HCT116 (cell line): Measurements from ENCODE around the gene PLEKHA5. TPM values are rescaled to one million over a fixed set of nuclear protein-coding genes. Genes with fewer than 3 reads are reported as not detected.

Experiments used
- ATAC-seq: fragments of 200-7000 bp; cut with Tn5 transposase; 2 replicates; pipeline ENCODE4 v1.9.1; 2020; ENCODE audit warnings: mild to moderate bottlenecking, moderate library complexity
- BruUV-seq: library from RNA; stranded (reverse); fragments of 400-500 nt; replicated peaks from 2 replicates; lab custom pipeline; 2021; lab: Mats Ljungman, UMichigan
- CTCF ChIA-PET: fragments of 300-600 bp; sonication (Branson Sonifier 250); formaldehyde crosslinking; loops from one replicate; lab custom pipeline; 2021; ENCODE audit warnings: antibody characterized with exemption; lab: Charles Lee
- POLR2A ChIA-PET: fragments of 300-600, 350-600 bp; sonication (Branson Sonifier 250); formaldehyde crosslinking; loops from one replicate; lab custom pipeline; 2021; ENCODE audit warnings: antibody characterized with exemption; lab: Charles Lee
- RAD21 ChIA-PET, 2 experiments: fragments of 300-600 bp; sonication (Branson Sonifier 250); formaldehyde crosslinking; loops; one replicate each; lab custom pipeline; 2023; ENCODE audit warnings: low total read pairs in 2 of 2; ENCODE audit not compliant: uncharacterized antibody in 2 of 2, unreplicated experiment in 2 of 2, low non-redundant PET in 1 of 2; lab: Charles Lee
- DNase-seq: peaks from one replicate; pipeline ENCODE4 v3.0.0-alpha.2; 2010; ENCODE audit warnings: low read depth, low spot score
- H2AFZ ChIP-seq: fragments of 200-600 bp; shearing (Covaris generic), sonication (generic); 2 replicates; pipeline ENCODE4 v1.6.1; 2017; ENCODE audit warnings: low read depth, mixed run types, mixed read lengths, antibody characterized with exemption, low read length; ENCODE audit not compliant: poor library complexity, severe bottlenecking
- H3K27ac ChIP-seq: 2 replicates; pipeline ENCODE4 v1.5.1; 2012; ENCODE audit warnings: low read depth, low read length
- H3K27me3 ChIP-seq: fragments of 200-600 bp; sonication (generic); 2 replicates; pipeline ENCODE4 v1.6.1; 2016; ENCODE audit warnings: mixed run types, low read length, mixed read lengths; ENCODE audit not compliant: insufficient read depth
- H3K36me3 ChIP-seq, 2 experiments: fragments of 200-500 bp in 1 of 2; fragments of 200-600 bp in 1 of 2; sonication (Bioruptor generic) in 1 of 2; sonication (generic) in 1 of 2; 2 replicates each; pipeline versions ENCODE4 v1.5.1 to v1.6.1; 2014 to 2016; ENCODE audit warnings: low read length in 2 of 2, inconsistent platforms in 1 of 2, mixed read lengths in 1 of 2, mixed run types in 1 of 2; ENCODE audit not compliant: insufficient read depth in 2 of 2, control insufficient read depth in 1 of 2
- H3K4me1 ChIP-seq, 2 experiments: fragments of 200-600 bp in 1 of 2; sonication (generic) in 1 of 2; 2 replicates each; pipeline versions ENCODE4 v1.5.1 to v1.6.1; 2012 to 2017; ENCODE audit warnings: low read length in 2 of 2, inconsistent platforms in 1 of 2, mild to moderate bottlenecking in 1 of 2, mixed read lengths in 1 of 2, mixed run types in 1 of 2, moderate library complexity in 1 of 2; ENCODE audit not compliant: insufficient read depth in 2 of 2, control insufficient read depth in 1 of 2
- H3K4me2 ChIP-seq: fragments of 200-600 bp; sonication (generic); 2 replicates; pipeline ENCODE4 v1.6.1; 2017; ENCODE audit warnings: mixed run types, low read length, mixed read lengths
- H3K4me3 ChIP-seq, 2 experiments: fragments of 200-600 bp in 1 of 2; sonication (generic) in 1 of 2; replicated peaks in 1 of 2; 2 replicates each; pipeline ENCODE4 v1.5.1; 2011 to 2016; ENCODE audit warnings: low read length in 2 of 2, control low read depth in 1 of 2, low read depth in 1 of 2, mild to moderate bottlenecking in 1 of 2, mixed read lengths in 1 of 2, mixed run types in 1 of 2
- H3K79me2 ChIP-seq: fragments of 200-600 bp; sonication (generic); 2 replicates; pipeline ENCODE4 v1.6.1; 2017; ENCODE audit warnings: mild to moderate bottlenecking, mixed run types, low read length, moderate library complexity, mixed read lengths; ENCODE audit not compliant: insufficient read depth
- H3K9ac ChIP-seq: fragments of 200-600 bp; sonication (generic); 2 replicates; pipeline ENCODE4 v1.6.1; 2016; ENCODE audit warnings: low read length, mixed read lengths
- H3K9me2 ChIP-seq: fragments of 200-600 bp; sonication (generic), shearing (Covaris generic); 2 replicates; pipeline ENCODE4 v1.6.1; 2017; ENCODE audit warnings: mixed run types, mild to moderate bottlenecking, moderate library complexity; ENCODE audit not compliant: insufficient read depth
- H3K9me3 ChIP-seq, 2 experiments: fragments of 200-500 bp in 1 of 2; fragments of 200-600 bp in 1 of 2; sonication (Bioruptor generic) in 1 of 2; sonication (generic) in 1 of 2; 2 replicates each; pipeline ENCODE4 v1.6.1; 2014 to 2017; ENCODE audit warnings: low read length in 2 of 2, mixed read lengths in 2 of 2, inconsistent platforms in 1 of 2, low read depth in 1 of 2, mild to moderate bottlenecking in 1 of 2, mixed run types in 1 of 2, moderate library complexity in 1 of 2; ENCODE audit not compliant: control insufficient read depth in 1 of 2, insufficient read depth in 1 of 2
- H4K20me1 ChIP-seq: fragments of 200-600 bp; sonication (generic), shearing (Covaris generic); 2 replicates; pipeline ENCODE4 v1.6.1; 2017; ENCODE audit warnings: mixed run types, mild to moderate bottlenecking, moderate library complexity; ENCODE audit not compliant: insufficient read depth
- CBX3 ChIP-seq: IDR thresholded peaks from 2 replicates; pipeline ENCODE4 v1.6.1; 2012; ENCODE audit warnings: low read depth
- CEBPB ChIP-seq: IDR thresholded peaks from 2 replicates; pipeline ENCODE4 v1.6.1; 2012; ENCODE audit warnings: low read depth
- EZH2 ChIP-seq: fragments of 200-600 bp; sonication (generic); IDR thresholded peaks from 2 replicates; pipeline ENCODE4 v1.6.1; 2017; ENCODE audit warnings: antibody characterized with exemption, mixed run types
- EZH2phosphoT487 ChIP-seq: fragments of 200-600 bp; IDR thresholded peaks from 2 replicates; pipeline ENCODE4 v1.6.1; 2018; ENCODE audit warnings: antibody characterized with exemption, borderline replicate concordance
- FOSL1 ChIP-seq: IDR thresholded peaks from 2 replicates; pipeline ENCODE4 v1.6.1; 2012; ENCODE audit warnings: low read depth
- MAX ChIP-seq: IDR thresholded peaks from 2 replicates; pipeline ENCODE4 v1.6.1; 2012
- SIN3A ChIP-seq: IDR thresholded peaks from 2 replicates; pipeline ENCODE4 v1.6.1; 2012; ENCODE audit warnings: low read depth
- SP1 ChIP-seq: IDR thresholded peaks from 2 replicates; pipeline ENCODE4 v1.6.1; 2012; ENCODE audit warnings: low read depth
- TCF7L2 ChIP-seq: IDR thresholded peaks from 2 replicates; pipeline ENCODE4 v1.7.0; 2011; ENCODE audit warnings: borderline replicate concordance, inconsistent platforms; ENCODE audit not compliant: insufficient read depth, insufficient read length; ENCODE audit errors: extremely low read depth
- YY1 ChIP-seq: IDR thresholded peaks from 2 replicates; pipeline ENCODE4 v1.6.1; 2011; ENCODE audit warnings: low read length, low read depth, moderate library complexity, mild to moderate bottlenecking; ENCODE audit not compliant: insufficient replicate concordance; ENCODE audit errors: extremely low read depth
- ZFX ChIP-seq: fragments of 450-650 bp; IDR thresholded peaks from 2 replicates; pipeline ENCODE4 v1.6.1; 2017
- ZNF274 ChIP-seq: fragments of 200-500 bp; sonication (Bioruptor generic); IDR thresholded peaks from 2 replicates; pipeline ENCODE4 v1.6.1; 2014; ENCODE audit warnings: mild to moderate bottlenecking, low read depth, low read length, inconsistent platforms
- intact Hi-C: fragments of 100-400 bp; cut with micrococcal nuclease; formaldehyde crosslinking; loops from 2 replicates; pipeline ENCODE4 v1.10.0; 2022
- total RNA-seq: library from RNA; stranded (reverse); gene quantifications from one replicate; pipeline ENCODE4 v1.2.1, GENCODE V29; 2021; ENCODE audit not compliant: unreplicated experiment
- TF ChIP-seq, protein P1 (sequence below), 3 experiments: fragments of 200-600 bp in 1 of 3; sonication (generic) in 1 of 3; IDR thresholded peaks in 2 of 3; conservative IDR thresholded peaks in 1 of 3; 2 replicates each; pipeline ENCODE4 v1.5.1; 2012 to 2017; ENCODE audit warnings: low read depth in 2 of 3, low read length in 2 of 3, antibody characterized with exemption in 1 of 3, borderline replicate concordance in 1 of 3, control low read depth in 1 of 3, mild to moderate bottlenecking in 1 of 3, mixed read lengths in 1 of 3, mixed run types in 1 of 3, moderate library complexity in 1 of 3; ENCODE audit not compliant: insufficient read depth in 1 of 3
- TF ChIP-seq, protein P2 (sequence below): IDR thresholded peaks from 2 replicates; pipeline ENCODE4 v1.6.1; 2011; ENCODE audit warnings: mild to moderate bottlenecking, low read length, moderate library complexity; ENCODE audit not compliant: insufficient replicate concordance; ENCODE audit errors: extremely low read depth

PLEKHA5 gene
- total RNA-seq, 1 experiment from 2014 or later: 18.9 TPM

GRCh38 chr12:19388131-19388549, 258.6 kb downstream of the PLEKHA5 start:
- Histone ChIP-seq H3K27me3 (no peaks in the 10 kb centered on the region), H3K79me2 (no peaks in the 10 kb centered on the region), H3K4me2 (no peak overlapping the region), H3K9ac (no peak overlapping the region), H3K36me3 (no peaks in the 10 kb centered on the region), H3K9me3 (no peaks in the 10 kb centered on the region), H2AFZ (no peak overlapping the region), H3K27ac (no peak overlapping the region), H4K20me1 (no peaks in the 10 kb centered on the region), H3K4me1 (peaks cover 10 to 14% of the 10 kb centered on the region in 2 experiments; a peak in 3 of 4 replicates), H3K4me3 (no peak overlapping the region), H3K9me2 (no peaks in the 10 kb centered on the region)
- CTCF ChIA-PET: no interaction called here
- RAD21 ChIA-PET: no interaction called here
- ATAC-seq (no peak), DNase-seq (no peak)
- intact Hi-C loops: no loop called here
- TF ChIP-seq EZH2 (no peak), ZNF274 (no peak), MAX (no peak), CEBPB (no peak), FOSL1 (no peak), SP1 (no peak), CBX3 (no peak), EZH2phosphoT487 (no peak), SIN3A (no peak), TCF7L2 (no peak), YY1 (no peak), ZFX (no peak)
- TF ChIP-seq, protein P1, sequence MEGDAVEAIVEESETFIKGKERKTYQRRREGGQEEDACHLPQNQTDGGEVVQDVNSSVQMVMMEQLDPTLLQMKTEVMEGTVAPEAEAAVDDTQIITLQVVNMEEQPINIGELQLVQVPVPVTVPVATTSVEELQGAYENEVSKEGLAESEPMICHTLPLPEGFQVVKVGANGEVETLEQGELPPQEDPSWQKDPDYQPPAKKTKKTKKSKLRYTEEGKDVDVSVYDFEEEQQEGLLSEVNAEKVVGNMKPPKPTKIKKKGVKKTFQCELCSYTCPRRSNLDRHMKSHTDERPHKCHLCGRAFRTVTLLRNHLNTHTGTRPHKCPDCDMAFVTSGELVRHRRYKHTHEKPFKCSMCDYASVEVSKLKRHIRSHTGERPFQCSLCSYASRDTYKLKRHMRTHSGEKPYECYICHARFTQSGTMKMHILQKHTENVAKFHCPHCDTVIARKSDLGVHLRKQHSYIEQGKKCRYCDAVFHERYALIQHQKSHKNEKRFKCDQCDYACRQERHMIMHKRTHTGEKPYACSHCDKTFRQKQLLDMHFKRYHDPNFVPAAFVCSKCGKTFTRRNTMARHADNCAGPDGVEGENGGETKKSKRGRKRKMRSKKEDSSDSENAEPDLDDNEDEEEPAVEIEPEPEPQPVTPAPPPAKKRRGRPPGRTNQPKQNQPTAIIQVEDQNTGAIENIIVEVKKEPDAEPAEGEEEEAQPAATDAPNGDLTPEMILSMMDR (IDR thresholded peaks at IDR 0.05 in 2 of 3, conservative IDR thresholded peaks at IDR 0.05 in 1 of 3; ENCODE audit: borderline replicate concordance in 1 of 3, insufficient read depth in 1 of 3, low read depth in 2 of 3, low read length in 2 of 3): no peak
- TF ChIP-seq, protein P2, sequence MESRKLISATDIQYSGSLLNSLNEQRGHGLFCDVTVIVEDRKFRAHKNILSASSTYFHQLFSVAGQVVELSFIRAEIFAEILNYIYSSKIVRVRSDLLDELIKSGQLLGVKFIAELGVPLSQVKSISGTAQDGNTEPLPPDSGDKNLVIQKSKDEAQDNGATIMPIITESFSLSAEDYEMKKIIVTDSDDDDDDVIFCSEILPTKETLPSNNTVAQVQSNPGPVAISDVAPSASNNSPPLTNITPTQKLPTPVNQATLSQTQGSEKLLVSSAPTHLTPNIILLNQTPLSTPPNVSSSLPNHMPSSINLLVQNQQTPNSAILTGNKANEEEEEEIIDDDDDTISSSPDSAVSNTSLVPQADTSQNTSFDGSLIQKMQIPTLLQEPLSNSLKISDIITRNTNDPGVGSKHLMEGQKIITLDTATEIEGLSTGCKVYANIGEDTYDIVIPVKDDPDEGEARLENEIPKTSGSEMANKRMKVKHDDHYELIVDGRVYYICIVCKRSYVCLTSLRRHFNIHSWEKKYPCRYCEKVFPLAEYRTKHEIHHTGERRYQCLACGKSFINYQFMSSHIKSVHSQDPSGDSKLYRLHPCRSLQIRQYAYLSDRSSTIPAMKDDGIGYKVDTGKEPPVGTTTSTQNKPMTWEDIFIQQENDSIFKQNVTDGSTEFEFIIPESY: no peak
- POLR2A ChIA-PET: no interaction called here
- BruUV-seq: no TSS peak
